GM12872 (cell line): ENCODE results near the gene ETV6.

Experiments
- TF ChIP-seq, protein P1 (sequence below): IDR thresholded peaks from 3 replicates; pipeline ENCODE4 v1.5.1; 2011; ENCODE audit warnings: low read depth, mild to moderate bottlenecking, low read length, moderate library complexity; ENCODE audit not compliant: insufficient read depth

Gene ETV6

DNA sequence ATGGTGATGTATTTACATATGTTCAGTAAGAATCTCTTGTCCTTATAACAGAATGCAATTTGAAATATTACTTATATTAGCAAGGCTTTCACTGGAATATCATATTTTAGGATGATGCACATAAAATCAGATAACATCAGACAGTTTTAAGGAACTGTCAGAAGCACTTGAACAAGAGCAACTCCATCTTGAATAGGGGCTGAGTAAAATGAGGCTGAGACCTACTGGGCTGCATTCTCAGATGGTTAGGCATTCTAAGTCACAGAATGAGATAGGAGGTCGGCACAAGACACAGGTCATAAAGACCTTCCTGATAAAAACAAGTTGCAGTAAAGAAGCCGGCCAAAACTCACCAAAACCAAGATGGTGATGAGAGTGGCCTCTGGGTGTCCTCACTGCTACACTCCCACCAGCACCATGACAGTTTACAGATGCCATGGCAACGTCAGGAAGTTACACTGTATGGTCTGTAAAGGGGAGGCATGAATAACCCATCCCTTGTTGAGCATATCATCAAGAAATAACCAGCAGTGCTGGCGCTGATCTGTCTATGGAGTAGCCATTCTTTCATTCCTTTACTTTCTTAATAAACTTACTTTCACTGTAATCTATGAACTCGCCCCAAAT lies 27.6 kb upstream of the ETV6 start:
- TF ChIP-seq, protein P1, sequence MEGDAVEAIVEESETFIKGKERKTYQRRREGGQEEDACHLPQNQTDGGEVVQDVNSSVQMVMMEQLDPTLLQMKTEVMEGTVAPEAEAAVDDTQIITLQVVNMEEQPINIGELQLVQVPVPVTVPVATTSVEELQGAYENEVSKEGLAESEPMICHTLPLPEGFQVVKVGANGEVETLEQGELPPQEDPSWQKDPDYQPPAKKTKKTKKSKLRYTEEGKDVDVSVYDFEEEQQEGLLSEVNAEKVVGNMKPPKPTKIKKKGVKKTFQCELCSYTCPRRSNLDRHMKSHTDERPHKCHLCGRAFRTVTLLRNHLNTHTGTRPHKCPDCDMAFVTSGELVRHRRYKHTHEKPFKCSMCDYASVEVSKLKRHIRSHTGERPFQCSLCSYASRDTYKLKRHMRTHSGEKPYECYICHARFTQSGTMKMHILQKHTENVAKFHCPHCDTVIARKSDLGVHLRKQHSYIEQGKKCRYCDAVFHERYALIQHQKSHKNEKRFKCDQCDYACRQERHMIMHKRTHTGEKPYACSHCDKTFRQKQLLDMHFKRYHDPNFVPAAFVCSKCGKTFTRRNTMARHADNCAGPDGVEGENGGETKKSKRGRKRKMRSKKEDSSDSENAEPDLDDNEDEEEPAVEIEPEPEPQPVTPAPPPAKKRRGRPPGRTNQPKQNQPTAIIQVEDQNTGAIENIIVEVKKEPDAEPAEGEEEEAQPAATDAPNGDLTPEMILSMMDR: peak; percentile 26; the same call in 1 of the 3 replicates

DNA sequence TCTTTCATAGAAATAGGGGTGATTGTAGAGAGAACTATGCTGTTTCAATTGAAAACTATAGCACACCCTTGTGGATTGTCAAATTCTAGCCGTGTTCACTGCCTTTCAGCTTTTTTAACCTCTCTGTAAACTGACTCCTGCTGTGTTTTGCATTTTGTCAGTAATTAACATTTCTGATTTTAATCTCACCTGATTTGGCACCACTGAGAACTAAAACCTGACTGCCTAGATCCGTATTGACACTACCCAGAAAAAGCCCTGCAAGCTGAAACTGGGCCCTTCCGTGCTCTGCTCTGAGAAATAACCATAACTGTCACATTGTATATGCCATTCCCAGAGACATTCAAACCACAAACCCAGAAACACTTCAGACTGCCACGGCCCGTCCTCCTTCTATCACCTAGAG lies 26.6 kb upstream of the ETV6 start:
- TF ChIP-seq, protein P1: peak; percentile 37; the same call in 2 of the 3 replicates

DNA sequence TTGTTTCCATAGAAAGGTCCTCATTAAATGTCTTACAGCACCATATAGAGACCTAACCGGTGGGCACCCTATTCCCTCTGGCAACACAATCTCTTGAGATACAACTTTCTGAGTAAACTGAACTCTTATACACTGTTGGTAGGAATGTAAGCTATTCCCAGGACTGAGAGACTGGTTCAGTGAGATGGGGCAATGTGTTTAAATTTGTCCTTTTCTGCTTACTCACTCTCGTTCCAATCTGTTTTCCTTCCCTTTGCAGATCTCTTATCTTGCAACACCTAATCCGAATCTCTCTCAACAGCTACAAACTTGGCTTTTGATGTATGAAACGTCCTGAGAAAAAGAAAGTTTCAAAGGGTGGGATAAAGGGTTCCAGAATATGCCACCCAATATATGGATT lies 26.1 kb upstream of the ETV6 start:
- TF ChIP-seq, protein P1: no peak

DNA sequence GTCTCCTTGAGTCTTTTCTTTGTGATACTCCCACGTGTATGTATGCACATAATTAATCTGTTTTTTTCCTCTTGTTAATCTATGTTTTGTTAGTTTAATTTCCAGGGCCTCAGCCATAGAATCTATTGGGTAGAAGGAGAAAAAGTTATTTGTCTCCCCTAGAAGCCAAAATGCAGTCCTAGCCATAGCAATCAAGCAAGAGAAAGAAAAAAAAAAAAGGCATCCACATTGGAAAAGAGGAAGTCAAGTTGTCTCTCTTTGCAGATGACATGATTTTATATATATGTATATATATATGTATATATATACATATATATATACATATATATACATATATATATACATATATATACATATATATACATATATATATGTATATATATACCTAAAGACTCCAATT lies 25.4 kb upstream of the ETV6 start:
- TF ChIP-seq, protein P1: no peak

DNA sequence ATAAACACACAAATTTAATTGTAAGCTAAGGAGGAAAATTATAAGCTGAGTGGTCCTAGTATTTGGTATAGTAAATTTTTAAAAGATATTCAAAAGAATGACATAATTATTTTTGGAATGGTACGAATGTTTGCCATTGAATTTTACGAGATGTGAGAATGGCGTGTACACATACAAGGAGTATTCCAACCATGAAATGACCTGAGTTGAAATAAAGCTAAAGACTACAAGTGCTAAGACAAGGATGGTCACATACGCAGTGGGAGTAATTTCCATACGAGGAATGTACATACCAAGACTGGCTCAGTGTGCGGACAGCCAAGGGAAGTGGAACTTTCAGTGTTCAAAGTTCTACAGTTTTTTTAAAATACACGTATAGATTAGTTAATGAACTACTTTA lies 21.1 kb upstream of the ETV6 start:
- TF ChIP-seq, protein P1: no peak

DNA sequence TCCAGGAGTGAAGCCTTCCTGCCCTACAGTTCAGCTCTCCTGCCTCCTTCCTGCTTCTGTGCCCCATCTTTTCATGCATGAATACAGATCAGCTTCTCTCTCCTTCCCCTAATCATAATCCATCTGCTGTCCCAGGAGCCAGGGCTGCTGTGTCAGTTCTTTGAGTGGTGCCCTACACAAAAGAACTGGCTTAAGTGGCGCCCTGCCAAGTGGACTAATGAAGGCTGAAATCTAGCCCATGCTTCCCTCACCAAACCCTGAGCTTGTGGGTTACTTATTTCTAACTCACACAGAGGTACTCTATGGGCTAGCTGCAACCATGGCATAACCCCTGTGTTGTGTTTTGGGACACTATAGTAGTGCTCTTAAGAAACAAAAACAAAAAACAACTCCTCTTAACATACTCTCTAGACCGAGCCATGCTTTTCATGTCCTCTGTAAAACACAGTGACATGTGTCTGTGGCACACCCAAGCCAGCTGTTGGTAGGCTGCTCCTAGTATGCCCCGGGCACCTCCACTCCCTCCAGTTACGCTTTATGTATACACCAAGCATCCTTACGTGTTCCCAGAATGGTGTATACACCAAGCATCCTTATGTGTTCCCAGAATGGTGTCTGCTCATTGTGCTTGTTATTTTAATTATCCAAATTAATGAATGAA lies 19.3 kb upstream of the ETV6 start:
- TF ChIP-seq, protein P1: no peak

DNA sequence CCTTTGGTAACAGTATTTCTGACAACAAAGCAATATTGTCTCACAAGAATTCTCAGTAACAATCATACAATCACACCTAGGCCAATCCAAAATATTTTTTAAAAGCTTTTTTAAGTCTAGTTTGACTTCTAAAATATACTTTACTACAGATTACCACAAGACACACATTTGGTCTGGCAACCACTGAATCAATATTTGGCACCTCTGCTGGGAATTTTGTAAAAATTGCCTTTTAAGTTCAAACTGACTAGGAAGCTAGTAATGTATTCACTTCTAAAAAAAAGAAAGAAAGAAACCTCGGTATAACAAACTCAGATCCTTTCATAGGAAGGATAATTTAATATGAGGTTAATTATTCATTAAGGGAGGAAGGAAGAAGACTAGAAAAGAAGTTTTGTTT lies 18.2 kb upstream of the ETV6 start:
- TF ChIP-seq, protein P1: no peak
